Femur (tissue), 1 donor: ENCODE results near the gene SLC25A21.
"Not testable (repeated sequence)": the region's sequence is repeated elsewhere in the genome, so short reads cannot be mapped to it uniquely, and the experiment has no call there.

Source experiments
- DNase-seq: peaks from one replicate; pipeline ENCODE4 v3.0.0-alpha.2; 2017

The SLC25A21 gene

GRCh38 chr14:37036669-37037341 is 135.6 kb downstream of the SLC25A21 start:
- DNase-seq: no peak

DNA sequence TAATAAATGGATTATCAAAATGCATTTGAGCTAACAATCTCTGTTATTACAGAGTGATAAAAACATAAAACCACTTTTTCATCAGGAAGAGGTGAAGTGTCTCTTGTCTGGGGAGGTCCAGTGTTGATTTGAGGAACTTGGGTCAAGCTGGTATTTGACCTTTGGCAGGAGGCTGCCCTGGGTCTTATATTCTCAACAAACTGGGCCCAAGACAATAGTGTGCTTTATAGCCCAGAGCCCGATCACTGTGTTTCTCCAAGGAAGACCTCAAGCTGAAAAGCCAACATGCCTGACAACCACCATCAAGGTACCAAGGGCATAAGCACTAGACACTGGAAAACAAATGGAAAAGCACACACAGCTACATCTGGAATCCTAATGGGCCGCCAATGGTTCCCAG is 137.0 kb downstream of the SLC25A21 start:
- DNase-seq: no peak

GRCh38 chr14:37034410-37035285 is 137.8 kb downstream of the SLC25A21 start:
- DNase-seq: peak; percentile 41

GRCh38 chr14:37032863-37033262 is 139.5 kb downstream of the SLC25A21 start:
- DNase-seq: no peak

- no peak for DNase-seq
Observed at GRCh38 chr14:37027188-37027824, 145.1 kb downstream of the SLC25A21 start.

GRCh38 chr14:37023875-37024565 is 148.4 kb downstream of the SLC25A21 start:
- DNase-seq: no peak

- no peak for DNase-seq
Observed at GRCh38 chr14:37021390-37021789, 151.0 kb downstream of the SLC25A21 start.

- DNase-seq: no peak
Observed at GRCh38 chr14:37019488-37019887, 152.9 kb downstream of the SLC25A21 start.

DNA sequence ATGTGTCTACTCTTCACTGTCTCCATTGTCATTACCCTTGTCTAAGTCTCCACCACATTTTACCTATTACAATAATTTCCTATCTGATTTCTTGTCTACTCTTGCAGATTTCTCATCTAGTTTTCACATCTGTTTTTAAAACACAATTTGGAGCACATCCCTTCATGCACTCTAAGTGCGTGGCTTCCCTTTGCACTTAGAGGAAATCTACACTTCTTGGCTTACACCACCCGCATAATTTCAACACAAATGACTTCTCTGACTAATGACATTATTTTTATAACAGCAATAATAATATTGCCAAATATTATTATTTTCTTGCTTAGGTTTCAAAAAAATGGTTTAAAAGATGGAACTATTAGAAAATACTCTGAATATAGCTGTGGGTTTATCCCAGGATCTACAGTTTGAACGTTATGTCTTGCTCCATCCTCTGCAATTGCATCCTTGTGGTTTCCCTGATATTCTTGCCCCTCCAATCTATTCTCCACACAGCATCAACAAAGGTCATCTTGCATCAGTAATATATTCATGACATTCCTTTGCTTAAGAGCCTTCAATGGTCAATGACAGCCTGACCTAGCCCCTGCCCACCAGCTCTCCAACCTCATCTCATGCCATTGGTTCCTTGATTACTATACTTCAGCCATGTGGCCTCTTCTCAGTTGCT is 153.7 kb downstream of the SLC25A21 start:
- no peak for DNase-seq

GRCh38 chr14:37013078-37013477 is 159.3 kb downstream of the SLC25A21 start:
- DNase-seq: no peak

GRCh38 chr14:36998686-36999085 is 173.7 kb downstream of the SLC25A21 start:
- DNase-seq: no peak

DNA sequence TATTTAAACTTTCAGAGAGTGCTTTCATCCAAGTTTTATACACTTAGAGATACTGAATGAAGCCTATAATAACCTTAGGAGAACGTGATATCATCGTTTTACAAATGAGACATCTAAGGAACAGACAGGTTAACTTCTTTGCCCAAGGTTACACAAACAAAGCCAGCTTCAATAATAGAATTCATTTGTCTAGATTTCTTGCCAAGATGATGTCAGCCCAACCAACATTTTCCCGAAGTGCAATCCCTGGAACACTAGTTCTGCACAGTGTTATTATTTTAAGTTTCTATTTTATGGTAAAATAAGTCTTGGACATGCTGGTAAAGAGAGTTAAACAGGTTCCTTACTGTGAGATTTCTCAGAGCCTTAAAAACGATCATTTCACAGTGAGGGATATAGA is 174.6 kb downstream of the SLC25A21 start:
- DNase-seq: no peak

DNA sequence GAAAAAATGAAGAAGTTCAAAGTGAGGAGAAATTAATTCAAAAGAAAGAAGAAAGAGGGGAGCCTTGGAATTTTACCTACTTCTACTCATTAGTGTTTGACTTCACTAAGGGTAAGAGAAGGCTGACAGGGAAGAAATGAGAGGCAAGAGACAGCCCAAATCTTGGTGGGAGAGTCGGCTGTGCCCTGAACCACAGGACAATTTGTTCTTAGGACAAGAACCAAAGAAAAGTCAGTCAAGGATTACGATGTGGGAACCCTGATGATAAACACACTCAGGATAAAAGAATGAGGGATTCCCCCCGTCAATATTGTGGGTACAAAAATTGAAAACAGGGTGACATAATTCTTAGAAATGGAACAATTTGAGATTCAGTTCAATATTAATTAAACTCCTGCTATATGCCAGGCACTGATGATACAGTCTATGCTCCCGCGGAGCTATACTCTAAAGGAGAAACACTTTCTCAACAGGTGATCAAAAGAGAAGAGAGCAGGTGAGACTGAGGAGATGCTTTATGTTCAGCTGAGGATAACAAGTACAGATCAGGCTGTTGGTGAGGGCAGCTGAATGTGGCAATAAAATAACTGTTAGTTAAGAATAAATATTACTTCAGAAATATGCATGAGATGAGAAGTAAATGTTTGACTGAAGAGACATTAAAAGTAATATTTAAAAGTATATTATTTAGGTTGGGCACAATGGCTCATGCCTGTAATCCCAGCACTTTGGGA is 175.4 kb downstream of the SLC25A21 start:
- DNase-seq: no peak

DNA sequence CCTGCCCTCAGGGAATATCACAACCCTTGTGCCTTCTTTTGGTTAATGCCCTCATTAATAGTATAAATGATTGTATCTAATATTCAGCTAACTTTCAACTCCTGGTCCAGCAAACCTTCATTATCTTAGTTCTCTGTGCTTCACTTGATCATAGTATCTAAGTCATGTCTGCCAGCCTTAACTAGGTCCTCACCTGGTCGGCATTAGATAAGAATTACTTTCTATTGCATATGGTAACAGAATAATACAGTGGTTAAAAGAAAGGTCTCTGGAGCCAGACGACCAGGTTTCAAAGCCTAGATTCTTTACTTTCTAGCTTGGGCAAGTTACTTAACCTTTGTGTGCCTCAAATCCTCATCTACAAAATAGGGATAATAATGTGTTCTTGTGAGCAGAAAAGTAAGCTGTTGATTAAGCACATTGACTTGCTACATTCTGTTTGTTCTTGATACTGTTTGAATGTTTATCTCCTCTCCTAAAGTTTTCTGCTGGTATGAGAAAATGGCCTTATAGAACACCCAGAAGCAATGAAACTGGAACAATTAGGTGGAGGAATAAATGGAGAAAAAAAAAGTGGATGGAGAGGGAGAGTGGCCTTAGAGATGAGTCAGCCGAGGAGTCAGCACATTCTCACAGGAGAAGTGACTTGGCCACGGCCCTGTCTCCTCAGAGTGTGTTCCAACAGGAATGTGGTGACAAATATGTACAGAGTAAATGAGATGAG is 176.1 kb downstream of the SLC25A21 start:
- DNase-seq: no peak

GRCh38 chr14:36989806-36990205 is 182.6 kb downstream of the SLC25A21 start:
- no peak for DNase-seq

DNA sequence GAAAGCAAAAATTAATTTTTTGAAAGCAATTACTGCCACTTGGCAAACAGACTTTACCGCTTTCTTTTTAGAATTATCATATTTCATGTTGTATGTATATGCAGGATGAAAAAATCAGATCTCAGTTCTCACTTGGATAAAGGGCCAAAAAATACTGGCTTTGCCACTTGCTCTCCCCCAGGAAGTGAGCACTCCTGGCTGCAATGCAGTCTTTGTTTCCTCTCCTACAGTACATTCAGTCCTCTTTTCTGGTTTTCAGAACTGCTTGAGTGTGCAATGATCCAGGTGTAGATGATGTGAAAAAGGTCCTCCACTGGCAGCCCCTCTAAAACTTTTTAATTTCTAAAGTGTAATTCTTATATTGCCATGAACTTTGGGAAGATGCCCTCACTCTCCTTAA is 183.4 kb downstream of the SLC25A21 start:
- DNase-seq: no peak

GRCh38 chr14:36988568-36988967 is 183.8 kb downstream of the SLC25A21 start:
- DNase-seq: no peak

DNA sequence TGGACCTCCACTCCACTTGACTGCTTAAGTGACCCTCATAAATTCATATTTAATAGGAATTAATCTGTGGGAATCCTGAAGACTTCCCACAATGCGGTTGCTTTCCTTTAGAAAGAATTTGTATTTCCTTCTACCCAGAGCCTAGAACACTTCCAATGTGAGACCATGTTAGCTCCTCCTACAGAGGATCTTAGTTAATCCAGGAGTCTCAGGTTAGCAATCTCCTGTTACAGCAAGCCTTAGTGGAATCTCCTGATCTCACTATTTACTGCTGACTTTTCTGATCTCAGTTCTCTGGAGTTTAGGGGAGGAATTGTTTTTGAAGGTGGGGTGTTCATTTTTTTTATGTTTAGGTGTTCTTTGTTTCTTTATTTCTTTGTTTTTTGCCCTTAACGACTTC is 186.0 kb downstream of the SLC25A21 start:
- DNase-seq: no peak

DNA sequence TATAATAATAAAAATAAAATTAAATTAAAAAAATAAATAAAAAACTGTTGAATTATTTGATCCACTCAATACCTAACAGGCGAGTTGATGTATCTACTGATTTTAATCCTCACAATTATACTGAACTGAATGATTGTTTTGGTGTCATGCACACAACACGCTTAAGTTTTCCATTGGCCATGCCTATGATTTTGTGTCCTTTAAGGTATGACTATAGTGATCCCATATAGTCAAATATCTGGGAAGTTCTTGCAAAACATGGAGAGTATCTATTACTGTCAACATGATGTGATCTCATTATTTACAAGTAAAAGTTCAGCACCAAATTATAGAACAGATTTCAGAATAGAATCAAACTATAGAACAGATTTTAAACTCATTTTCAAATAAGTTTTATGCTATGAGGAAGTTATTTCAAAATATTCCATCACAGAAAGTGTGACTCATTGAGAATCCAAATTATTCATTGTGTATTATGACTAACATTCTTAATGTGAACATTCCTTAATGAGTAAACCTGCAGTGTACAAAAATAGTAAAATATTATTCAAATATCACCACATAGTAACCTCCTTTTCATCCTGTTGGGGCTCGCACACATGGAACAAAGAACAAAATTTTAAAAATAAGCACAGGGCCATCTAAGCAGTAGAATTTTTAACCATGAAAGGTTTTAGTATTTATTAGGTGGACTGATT is 190.4 kb downstream of the SLC25A21 start:
- no peak for DNase-seq

DNA sequence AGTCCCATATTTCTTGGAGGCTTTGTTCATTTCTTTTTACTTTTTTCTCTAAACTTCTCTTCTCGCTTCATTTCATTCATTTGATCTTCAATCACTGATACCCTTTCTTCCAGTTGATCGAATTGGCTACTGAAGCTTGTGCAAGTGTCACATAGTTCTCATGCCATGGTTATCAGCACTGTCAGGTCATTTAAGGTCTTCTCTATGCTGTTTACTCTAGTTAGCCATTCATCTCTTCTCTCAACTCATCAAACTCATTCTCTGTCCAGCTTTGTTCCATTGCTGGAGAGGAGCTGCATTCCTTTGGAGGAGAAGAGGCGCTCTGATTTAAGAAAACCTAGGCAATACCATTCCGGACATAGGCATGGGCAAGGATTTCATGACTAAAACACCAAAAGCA is 192.0 kb downstream of the SLC25A21 start:
- not testable (repeated sequence) for DNase-seq

DNA sequence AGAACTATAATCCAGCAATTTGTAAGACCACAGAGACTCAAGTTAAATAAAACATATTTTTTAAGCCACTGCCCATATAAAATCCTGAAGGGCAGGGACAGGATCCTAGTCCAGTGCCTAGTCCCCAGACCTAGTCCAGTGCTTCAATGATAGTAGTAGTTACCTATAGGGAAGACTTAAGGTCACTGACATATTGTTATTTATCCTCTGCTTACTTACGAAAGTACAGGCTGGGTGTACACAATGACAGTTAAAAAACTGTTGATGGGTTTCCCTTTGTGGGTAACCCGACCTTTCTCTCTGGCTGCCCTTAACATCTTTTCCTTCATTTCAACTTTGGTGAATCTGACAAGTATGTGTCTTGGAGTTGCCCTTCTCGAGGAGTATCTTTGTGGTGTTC is 192.5 kb downstream of the SLC25A21 start:
- DNase-seq: no peak
